HG02884 (cell line): ENCODE data around the gene TCTN2.

ENCODE experiments used
- ATAC-seq: cut with Tn5 transposase; IDR thresholded peaks from one replicate; pipeline ENCODE4 v1.9.1; 2021; ENCODE audit warnings: mild to moderate bottlenecking, moderate library complexity; ENCODE audit not compliant: unreplicated experiment

TCTN2 gene

DNA sequence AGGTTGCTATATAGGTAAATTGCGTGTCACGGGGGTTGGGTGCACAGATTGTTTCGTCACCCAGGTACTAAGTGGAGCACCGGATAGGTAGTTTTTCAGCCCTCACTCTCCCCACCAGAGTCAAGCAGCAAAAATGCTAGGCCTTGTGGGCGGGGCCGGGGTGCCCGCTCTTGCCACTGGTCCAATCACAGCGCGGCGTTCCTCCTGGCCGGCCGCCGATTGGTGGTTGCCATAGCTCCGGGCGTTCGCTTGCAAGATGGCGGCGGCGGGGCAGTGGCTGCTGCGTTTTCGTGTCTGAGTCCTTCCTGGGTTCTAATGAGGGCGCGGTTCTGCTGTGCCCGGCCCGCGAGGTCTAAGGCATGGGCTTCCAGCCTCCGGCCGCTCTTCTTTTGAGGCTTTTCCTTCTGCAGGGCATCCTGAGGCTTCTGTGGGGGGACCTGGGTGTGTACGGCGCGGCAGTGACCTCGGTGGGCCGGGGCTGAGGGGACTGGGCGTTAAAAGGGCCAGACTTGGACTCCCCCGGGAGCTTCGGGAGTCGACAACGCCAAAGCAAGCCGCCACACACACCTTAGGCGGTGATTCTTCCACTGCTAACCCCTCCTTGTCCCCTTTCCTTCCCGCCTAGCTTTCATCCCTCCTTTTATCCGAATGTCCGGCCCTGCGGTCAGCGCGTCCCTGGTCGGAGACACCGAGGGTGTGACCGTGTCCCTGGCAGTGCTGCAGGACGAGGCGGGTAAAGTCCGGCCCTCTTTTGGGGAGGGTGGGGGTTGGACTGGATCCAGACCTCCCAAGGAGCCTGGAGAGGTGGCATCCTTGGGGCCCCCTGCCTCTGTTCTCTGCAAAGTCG lies at the start of gene TCTN2:
TSS of gene TCTN2 (plus strand) at position 232 of the 847 bp plus-strand sequence. CDS start at position 360, 128 bp downstream.
- peak; percentile 98 for ATAC-seq

DNA sequence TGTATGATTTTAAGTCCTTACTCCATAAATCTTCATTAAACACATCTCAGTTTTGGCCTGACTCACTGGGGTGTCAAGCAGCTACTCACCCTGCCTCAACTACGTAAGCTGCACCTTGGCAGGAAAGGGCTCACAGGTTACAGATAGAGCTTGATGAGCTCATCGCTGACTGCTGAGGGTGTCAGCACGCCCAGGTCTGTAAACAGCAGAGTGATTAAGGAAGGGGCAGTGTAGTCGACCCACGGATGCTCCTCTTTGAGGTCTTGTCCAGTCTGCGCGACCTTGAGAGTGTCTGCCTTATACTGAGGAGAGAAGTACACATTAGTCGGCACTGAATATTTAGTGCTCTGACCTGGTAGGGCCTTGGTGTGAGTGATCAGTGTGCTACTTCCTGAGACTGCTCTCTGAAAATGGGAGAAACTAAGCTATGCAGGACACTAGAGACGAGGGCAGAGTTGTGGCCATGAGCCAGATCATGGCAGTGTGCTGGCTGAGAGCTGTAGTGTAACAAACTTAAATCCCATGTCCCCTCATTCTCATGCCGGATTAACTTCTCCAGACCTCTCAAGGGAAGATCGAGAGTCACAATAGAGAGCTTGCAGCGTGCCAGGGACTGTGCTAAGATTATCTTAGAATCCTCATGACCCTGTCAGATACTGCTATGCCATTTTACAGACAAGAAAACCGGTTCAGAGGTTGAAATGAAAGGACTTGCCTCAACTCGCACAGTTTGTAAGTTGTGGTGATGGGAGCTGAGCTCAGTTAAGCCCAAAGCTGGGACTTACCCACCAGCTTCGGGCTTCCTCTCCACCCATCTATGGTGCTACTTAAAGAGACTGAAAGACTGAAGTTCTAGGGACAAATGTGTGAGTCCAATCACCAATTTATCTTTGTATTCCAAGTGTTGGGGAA lies 49.0 kb upstream of the TCTN2 start:
- no peak for ATAC-seq

DNA sequence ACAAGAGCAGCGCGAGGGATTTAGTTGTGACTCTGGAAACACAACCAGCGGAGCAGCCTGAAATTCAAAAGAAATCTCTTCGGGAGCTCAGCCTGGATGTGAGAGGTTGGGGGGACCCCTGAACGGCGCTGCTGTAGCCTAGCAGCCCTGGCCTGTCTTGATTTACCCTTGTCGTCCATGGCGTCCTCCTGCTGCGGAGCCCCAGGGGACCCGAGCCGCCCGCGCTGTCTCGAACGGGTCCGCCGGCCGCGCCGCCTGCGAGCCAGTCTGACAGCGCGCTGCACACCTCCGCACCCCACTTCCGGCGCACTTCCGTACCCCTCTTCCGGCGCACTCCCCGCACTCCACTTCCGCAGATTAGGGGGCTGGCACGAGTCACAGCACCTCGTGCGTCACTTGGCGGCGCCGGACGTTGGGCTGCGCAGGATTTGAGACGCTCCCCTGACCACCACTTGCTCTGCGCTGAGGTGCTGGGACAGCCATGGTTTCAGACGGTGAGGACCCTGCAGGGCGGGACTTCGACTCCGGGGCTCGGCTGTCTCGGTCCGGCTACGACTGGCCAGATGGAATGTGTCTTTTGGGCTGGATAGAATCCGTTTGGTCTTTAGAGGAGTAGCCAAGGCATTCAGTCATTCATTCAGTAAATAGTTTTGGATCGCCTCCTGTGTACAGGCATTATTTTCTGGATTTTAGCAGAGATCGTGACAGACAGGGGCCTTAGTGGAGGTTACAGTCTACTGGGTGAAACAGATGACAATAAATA lies 37.4 kb upstream of the TCTN2 start, which contains the start of the genes EIF2B1 and GTF2H3:
TSS of gene EIF2B1 (minus strand) at position 308 of the 763 bp plus-strand sequence. CDS start at position 179, 129 bp downstream.
TSS of gene GTF2H3 (plus strand) at position 451 of the 763 bp plus-strand sequence. CDS start at position 482, 31 bp downstream.
- peak; percentile 96 for ATAC-seq

DNA sequence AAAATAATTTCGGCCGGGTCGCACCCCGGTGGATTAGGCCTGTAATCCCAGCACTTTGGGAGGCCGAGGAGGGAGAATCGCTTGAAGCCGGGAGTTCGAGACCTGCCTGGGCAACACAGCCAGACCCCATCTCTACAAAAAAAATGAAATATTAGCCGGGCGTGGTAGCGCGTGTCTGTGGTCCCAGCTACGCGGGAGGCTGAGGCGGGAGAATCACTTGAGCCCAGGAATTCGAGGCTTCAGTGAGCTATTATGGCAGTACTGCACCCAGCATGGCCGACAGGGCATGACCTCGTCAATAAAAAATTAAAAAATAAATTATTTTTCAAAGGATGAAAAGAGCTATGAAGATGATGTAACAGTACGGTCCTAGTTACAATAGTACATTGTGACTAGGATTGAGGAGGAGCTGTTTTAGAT lies 36.8 kb upstream of the TCTN2 start:
- ATAC-seq = peak; percentile 2

DNA sequence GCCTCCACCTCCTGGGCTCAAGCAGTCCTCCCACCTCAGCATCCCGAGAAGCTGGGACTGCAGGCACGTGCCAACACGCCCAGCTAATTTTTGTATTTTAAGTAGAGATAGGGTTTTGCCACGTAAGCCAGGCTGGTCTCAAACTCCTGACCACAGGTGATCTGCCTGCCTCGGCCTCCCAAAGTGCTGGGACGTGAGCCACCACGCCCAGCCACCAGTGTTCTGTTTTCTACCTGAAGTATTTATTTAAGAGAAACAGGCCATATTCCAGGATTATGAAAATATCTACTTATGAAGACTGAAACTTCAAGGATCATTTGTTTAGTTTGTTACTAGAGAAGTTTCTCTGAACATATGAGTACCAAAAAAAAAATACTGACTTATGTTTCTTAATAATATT lies 27.0 kb upstream of the TCTN2 start:
- ATAC-seq = no peak

DNA sequence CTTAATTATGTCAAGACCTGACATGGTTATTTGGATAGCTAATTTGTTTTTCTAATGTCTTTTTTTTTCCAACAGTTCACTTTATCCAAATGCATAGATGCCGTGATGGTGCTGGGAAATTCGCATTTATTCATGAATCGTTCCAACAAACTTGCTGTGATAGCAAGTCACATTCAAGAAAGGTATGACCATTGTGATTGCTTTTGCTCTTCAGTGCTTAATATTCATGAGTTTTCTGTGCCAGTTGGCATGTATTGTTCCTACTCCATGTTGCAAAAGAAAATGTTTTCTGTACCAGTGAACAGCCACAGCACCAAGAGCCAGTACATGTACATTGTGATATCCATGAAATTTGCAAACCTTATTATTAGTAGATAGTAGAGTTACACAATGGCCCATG lies 25.5 kb upstream of the TCTN2 start:
- no peak for ATAC-seq

DNA sequence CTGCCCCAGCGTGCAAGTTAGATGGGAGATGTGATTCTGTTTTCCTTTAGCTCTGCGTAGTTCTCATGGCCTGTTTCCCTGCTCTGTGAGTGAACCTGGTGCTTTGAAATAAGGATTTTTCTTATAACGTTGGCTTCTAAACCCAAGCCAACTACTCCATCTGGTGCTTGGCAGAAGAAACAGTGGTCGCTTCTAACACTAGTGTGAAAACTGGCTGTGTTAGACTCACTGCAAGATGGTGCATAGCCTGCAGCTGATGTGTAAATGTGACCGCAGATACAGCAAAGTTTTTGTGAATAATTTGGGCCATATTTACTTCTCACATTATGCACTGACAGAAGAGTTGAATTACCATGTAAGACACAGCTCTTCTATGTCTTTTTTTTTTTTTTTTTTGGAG lies 25.0 kb upstream of the TCTN2 start:
- no peak for ATAC-seq

DNA sequence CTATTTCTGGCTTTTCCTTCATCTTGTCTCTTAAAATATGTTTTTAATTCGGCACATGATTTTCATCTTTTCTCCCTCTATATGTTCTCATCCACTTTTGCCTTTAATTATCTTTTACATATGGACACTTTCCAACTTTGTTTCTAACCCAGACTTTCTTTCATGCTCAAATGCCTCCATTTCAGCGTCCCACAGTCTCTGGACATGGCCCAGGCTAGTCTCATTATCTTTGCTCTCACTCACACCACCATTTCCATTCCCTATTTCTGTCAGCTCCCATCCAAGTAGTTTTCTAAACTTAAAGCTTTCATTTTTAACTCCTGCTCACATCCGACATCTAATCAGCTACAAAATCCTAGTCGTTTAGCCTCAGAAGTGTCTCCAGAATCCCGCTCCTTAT lies 22.5 kb upstream of the TCTN2 start:
- ATAC-seq = no peak

DNA sequence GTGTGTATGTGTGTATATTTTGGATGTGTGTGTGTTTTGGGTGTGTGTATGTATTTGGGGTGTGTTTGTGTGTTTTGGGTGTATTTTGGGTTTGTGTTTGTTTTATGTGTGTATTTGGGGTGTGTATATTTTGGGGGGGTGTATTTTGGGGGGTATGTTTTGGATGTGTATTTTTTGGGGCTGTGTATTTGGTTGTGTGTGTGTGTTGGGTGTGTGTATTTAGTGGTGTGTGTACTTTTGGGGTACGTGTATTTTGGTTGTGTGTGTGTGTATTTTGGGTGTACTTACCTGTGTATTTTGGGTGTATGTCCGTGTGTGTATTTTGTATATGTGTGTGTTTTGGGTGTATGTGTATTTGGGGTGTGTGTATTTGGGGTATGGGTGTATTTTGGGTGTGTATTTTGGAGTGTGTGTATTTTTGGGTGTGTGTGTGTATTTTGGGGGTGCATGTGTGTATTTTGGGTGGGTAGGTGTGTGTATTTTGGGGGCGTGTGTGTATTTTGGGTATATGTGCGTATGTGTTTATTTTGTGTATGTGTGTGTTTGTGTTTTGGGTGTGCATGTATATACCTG lies 16.7 kb upstream of the TCTN2 start:
- ATAC-seq = no peak

DNA sequence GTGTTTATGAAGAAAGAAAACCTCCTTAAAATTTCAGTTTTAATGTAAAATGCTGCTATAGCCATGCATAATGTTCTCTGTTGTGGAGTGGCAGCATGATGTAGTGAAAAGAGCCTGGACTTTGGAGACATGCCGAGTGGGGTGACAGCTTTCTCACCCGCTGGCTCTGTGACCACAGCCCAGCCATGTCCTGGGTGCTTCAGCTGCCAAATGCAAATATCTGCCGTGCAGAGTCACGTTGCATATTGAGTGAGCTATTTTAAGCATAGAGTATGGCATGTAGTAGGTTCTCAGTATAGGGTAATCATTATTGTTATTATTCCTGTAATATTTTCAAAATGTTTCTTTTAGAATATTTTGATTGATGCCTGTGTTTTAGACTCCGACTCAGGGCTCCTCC lies 15.5 kb upstream of the TCTN2 start:
- peak; percentile 78 for ATAC-seq

DNA sequence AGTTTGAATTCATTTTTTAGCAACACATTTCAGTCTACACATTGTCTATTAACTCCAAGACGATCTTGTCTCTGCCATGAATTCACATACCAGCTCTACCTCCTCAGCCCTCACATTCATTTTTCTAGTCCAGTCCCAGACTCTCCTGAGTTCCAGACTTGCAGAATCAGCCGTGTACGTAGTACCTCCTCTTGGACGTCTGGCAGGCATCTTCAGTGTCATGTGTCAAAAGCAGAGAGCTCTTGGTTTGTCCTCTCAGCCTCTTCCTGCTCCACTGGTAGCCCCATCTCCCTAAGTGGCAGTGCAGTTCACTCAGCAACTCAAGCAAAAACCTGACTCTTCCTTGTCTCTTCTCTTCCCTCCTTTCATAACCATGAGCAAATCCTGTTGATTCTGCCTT lies 14.5 kb upstream of the TCTN2 start:
- ATAC-seq = no peak

DNA sequence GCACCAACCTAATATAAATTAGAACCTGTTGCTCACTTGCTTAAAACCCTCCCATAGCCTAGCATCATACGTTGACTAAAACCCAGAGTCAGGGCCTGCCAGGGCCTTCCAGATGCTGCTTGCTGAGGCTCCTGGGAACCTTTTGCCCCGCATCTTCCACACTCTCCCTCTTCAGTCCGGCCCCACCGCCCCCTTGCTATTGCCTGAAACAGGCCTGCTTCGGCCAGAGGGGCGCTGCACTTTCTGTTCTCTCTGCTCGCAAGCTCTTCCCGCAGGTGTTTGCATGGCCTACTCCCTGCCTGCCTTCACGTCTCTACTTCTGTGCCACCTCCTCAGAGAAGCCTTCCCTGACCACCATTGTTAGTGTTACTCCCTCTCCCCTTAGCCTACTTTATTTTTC lies 13.7 kb upstream of the TCTN2 start:
- no peak for ATAC-seq

DNA sequence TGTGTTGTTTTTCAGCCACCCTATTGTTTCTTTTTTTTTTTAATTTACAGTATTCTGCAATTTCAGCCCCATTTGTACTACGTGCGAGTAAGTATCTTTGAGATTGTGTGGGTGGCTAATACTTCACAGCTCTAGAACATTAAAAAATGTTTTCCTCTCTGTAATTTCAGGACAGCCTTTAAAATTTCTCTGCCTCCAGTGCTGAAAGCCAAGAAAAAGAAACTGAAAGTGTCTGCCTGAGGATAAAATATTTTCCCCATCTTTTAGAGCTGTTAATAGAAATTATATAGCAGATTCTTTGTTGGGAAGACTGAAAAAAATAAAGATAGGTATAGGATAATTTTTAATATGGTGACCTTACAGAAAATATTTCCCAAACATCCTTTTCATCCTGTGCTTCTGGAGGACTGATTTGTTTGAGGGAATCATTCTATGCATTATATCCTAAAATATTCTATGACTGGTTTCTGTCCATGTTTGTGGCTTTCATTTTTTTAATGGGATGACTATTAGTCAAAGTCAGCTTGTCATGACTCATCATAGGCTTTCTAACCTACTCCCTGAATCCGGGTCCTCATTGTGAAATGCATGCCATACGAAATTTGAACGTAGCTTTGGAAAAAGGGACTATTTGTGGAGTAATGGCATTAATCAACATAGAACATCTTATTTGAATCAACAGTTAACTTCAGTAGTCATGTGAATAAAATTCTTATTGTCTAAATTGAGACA lies 10.8 kb upstream of the TCTN2 start:
- ATAC-seq = no peak

DNA sequence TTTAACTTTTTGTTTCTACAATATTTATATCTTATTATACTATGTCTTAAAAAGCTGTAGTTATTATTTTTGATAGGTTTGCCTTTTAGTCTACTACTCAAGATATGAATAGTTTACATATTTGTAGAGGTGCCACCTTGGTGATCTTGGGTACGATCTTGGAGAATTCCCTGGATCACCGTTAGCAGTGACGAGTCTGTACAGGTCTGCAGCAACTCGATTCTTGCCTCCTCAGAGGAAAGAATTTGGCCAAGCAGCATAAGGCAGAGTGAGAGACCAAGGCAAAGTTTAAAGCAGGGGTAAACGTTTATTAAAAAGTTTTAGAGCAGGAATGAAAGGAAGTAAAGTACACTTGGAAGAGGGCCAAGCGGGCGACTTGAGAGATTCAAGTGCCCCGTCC lies 3.1 kb upstream of the TCTN2 start:
- ATAC-seq = no peak

DNA sequence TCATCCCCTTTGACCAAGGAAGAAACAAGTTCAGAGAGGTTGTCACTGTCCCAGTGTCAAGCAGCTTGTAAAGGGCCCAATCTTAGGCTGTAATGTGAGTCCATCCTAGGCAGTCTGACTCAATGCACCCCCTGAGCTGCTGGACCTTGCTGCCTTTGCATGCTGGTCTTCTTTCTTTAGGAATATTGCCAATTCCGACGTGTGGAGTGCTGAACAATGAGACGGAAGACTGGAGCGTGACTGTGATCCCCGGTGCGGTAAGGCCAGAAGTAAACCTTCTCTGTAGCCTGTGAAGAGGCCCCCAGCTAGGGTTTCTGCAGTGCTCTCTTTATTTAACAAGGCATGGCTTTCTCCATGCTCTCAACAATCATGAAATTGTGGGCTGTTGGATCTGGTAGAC lies 963 bp downstream of the TCTN2 start:
- ATAC-seq = no peak

DNA sequence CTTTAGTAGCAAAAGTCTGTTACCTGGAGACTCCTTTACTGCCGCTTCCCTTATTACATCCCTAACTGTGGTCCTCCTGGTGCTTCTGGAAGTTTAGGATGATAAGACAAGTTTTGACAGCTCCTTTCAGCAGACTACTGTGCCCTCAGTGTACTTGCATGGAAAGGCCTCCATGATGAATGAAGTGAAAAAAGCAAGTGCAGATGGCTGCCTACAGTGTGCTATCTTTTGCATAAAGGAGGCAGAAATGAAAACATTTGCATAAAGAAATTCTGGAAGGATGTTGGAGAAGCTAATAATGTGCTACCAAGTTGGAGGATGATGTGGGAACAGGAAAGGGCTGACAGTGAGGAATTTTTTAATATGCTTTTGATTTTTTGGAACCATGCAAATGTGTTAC lies 4.5 kb downstream of the TCTN2 start:
- ATAC-seq = no peak

DNA sequence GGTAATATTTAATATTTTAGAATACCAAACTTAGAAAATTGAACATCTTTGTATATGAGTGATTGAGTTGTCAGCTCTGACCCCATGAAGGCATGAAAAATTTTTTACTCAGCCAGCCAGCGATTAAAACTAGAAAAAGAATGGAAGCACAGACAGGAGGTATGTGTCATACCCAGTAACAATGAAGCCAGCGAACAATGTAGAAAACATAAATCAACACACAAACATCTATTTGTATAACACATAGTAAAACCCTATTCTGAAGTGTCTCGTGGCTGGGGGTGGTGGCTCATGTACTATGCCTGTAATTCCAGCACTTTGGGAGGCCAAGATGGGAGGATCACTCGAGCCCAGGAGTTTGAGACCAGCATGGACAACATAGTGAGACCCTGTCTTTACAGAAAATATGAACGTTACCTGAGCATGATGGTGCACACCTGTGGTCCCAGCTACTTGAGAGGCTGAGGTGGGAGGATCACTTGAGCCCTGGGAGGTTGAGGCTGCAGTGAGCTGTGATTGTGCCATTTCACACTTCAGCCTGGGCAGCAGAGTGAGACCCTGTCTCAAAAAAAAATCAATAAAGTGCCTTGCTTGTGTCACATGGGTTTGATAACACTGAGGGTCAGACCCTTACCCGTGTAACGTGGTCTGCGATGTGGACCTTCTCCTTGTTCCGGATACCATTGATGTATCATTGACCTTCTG lies 5.9 kb downstream of the TCTN2 start:
- no peak for ATAC-seq

DNA sequence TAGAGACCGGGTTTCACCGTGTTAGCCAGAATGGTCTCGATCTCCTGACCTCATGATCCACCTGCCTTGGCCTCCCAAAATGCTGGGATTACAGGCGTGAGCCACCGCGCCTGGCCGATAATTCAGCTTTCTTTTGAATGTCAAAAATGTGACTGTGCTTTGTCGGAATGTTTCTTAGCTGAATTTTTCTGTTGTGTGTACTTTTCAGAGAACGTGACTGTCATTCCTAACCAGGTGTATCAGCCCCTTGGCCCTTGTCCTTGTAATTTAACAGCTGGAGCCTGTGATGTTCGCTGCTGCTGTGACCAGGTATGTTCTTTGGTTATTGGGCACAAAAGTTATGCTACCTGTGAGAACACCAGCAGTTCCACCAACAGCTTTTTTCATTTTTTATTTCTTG lies 8.1 kb downstream of the TCTN2 start:
- ATAC-seq = no peak

DNA sequence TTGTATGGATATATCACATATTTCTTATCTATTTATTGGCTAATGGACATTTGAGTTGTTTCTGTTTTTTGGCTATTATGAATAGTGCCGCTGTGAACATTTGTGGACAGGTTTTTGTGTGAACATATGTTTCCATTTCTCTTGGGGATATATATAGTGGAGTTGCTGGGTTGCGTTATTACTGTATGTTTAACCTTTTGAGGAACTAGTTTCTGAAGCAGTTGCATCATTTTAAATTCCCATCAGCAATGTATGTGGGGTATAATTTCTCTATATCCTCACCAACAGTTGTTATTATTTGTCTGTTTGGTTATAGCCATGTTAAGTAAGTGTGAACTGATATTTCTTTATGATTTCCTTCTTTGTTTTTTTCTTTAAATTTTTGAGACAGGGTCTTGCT lies 10.7 kb downstream of the TCTN2 start:
- ATAC-seq = peak; percentile 68
